ENCODE measurements around the gene ZFAND6.

- no peak for TF ChIP-seq CTCF (IDR thresholded peaks at IDR 0.05)
- no peak for TF ChIP-seq ZFX (IDR thresholded peaks at IDR 0.05; ENCODE audit: borderline replicate concordance)
Measured at GRCh38 chr15:80010131-80010673, 49.3 kb upstream of the ZFAND6 start.
